Measurements from ENCODE around the gene GPAT2. TPM values are rescaled to one million over a fixed set of nuclear protein-coding genes. Genes with fewer than 3 reads are reported as not detected.
"Not testable (repeated sequence)": the region's sequence is repeated elsewhere in the genome, so short reads cannot be mapped to it uniquely, and the experiment has no call there.

Gene GPAT2, protein sequence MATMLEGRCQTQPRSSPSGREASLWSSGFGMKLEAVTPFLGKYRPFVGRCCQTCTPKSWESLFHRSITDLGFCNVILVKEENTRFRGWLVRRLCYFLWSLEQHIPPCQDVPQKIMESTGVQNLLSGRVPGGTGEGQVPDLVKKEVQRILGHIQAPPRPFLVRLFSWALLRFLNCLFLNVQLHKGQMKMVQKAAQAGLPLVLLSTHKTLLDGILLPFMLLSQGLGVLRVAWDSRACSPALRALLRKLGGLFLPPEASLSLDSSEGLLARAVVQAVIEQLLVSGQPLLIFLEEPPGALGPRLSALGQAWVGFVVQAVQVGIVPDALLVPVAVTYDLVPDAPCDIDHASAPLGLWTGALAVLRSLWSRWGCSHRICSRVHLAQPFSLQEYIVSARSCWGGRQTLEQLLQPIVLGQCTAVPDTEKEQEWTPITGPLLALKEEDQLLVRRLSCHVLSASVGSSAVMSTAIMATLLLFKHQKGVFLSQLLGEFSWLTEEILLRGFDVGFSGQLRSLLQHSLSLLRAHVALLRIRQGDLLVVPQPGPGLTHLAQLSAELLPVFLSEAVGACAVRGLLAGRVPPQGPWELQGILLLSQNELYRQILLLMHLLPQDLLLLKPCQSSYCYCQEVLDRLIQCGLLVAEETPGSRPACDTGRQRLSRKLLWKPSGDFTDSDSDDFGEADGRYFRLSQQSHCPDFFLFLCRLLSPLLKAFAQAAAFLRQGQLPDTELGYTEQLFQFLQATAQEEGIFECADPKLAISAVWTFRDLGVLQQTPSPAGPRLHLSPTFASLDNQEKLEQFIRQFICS
- 4.2 TPM for polyA plus RNA-seq (ENCODE audit: insufficient read length)

DNA sequence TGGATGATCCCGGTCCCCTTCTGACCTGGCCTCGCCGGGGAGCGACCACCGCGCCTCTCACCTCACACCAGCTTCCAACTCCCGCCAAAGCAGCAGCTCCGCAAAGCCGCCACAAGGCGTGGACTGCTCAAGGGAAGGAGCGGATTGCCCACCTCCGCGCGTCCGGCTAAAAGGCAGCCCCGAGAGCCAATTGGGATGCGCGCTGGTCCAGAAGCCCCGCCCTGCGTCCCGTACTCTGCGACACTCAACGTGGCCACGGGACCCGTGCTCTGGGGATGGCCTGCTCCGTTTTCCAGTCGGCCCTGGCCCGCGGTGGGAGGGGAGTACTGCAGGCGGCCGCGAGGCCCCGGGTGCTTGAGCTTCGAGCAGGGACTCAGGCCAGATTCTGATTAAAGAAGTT is at the start of gene GPAT2:
Gene GPAT2, minus strand, starts transcription at position 125 of the 400 bp plus-strand sequence. CDS start 2,557 bp downstream, outside the sequence.
- DNase-seq: not testable (repeated sequence)

DNA sequence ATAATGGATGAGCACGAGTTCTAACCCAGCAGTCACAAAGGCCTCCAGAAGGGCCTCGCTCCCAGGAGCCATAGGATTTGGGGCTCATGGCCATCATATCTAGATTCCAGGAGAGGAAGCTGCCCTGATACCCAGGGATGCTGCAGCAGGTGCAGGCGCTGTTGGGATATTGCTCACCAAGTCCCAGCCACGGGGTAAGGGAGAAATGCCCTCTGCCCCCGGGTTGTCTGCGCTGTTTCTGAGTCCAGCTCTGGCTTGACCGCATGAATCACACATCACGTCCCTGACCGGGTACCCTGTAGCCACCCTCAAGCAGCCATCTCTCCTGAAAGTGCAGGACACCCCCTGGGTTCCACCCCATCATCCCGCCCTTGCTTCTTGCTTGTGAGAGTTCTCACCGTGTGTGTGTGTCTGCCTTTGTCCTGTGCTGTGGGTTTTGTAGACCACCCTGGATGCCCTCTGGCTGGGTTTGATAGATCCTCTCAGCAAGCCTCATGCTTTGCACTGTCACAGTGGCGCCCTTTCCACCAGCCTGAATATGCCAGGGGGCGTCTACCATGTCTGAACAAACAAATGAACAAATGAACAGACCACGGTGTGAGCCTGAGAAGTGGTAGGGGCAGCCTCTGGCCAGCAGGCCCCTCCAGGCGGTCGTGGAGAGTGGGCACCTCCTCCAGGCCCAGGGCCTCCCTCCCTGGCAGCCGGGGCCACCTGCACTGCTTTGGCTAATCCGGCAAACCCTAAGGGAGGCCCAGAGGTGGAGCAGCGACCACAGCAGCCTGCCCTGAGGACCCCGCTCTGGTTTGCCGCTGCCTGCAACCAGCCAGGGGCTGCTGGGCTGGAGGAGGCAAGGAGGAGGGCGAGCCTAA is 49.5 kb upstream of the GPAT2 start:
- DNase-seq: no peak

DNA sequence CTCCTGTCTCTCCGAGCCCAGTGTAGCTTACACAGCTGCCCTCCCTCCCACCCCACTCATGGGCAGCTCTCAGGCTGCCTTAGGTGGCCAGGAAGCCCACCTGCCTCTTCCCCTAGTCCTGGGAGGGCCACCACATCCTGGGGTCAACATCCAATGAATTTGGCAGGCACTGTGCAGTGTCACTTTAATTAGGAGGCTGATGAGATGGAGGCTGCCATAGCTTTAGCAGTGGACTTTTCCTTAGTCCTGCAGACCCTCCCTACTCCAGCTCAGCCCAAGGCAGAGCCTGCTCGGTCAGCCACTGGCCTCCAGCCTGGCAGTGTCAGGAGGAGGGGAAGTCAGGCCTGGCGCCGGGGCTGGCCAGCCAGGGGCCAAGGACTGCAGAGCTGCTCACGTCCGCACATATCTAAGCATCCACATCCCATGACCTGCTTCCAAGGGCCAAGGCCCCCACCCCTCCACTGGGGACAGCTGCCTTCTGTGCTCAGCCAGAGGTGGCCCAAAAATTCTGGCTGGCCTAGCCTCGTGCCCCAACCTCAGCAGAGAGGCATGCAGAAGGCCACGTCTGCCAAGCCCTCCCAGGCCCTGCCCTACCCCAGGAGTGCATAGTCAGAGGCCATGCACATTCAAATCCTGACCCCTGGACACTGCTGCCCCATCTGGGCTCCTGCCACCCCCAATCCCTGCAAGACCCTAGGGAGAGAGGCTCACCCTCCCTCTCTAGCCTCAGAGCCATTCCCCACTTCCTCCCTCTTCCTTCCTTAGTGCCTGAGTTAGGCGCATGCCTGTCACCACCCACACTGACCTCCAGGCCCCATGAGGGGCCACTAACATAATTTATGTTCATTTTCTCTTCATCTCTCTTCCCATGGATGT is 48.6 kb upstream of the GPAT2 start:
- no peak for DNase-seq

DNA sequence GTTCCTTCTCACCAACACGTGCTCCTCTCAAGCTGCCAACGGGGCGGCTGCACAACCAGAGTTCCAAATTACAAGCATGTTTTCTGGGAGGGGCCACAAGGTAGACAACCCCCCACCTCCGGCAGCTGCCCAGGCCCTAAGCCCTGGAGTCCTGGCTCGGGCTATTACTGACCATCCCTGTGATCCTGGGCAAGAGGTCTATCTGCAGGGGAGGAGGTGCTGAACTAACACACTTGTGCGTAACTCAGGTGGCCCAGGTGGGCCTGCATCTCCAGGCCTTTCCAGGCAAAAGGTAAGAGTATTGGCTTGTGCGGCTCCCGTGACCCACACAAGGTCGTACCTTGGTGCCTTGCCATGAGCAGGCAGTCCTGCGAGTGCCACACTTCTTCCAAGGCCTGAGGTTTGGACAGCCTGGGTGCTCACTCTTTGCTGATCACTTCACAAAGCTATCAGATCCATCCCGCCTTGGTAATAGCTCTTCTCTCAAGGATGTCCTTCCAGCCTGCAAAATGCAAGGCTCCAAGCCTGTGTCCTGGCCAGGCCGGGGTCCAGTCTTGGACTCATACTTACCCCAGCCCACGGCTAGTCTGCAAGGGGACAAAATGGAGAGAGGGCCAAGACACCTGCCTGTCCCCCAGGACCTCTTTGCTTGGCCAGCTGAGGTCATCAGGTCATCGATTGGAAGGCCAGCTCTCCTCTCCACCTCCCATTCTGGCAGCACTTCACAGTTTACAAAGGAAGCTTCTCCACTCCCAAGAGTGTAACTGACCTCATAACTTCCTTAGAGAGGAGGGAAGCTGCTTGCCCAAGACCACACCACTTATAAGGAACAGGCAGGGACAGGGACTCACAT is 47.7 kb upstream of the GPAT2 start:
- DNase-seq: no peak

DNA sequence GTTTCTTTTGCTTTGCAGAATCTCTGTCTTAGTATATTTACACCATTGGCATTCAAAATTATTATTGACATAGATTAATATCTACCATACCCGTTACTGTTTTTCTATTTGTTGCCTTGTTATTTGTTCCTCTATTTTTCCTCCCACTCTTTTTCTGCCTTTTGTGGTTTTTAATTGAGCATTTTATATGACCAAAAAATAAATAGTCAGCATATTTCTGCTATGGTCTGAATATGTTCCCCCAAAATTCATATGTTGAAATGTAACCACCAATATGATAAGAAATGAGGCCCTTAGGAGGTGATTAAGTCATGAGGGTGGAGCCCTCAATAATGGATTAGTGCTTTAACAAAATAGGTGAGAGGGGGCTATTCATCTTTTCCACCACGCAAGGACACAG is 46.3 kb upstream of the GPAT2 start:
- no peak for DNase-seq

DNA sequence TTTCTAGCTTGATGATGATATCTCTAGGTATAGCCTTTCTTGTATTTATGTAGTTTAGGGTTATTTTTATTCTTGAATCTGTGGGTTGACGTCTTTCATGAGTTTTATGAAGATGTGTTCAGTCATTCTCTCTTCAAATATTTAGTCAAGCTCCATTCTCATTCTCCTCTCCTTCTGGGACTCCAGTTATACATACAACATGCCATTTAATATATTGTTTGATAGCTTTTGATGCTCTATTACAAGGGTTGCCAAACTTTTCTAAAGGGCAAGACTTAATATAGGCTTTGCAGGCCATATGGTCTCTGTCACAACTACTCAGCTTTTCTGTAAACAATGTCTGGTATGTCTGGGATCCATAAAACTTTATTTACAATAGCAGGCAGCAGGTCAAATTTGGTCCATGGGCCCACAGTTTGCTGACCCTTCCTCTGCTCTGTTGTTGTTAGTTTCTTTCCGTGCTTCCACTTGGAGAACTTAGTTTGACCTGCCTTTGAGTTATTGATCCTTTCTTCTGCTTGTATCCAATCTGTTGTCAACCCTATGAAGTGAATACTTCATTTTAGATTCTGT is 40.6 kb upstream of the GPAT2 start:
- no peak for DNase-seq

DNA sequence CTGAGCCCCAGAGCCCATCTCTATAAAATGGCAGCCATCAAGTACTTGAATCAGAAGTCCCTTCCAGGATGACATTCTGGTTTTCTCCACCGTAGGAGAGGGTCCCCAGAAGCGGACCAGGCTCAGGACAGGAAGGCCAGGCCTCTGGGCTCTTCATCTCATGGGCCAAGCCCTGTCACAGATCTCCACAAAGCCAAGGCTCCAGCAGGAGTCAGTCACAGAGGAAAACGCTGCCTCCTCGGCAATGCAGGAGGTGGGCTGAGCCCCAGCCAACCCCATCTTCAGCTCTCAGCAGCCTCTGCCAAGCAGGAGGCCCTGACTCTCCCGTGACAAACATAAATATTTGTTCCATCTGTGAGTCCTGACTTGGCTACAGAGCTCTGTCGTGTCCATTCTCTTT is 39.4 kb upstream of the GPAT2 start:
- DNase-seq: no peak

DNA sequence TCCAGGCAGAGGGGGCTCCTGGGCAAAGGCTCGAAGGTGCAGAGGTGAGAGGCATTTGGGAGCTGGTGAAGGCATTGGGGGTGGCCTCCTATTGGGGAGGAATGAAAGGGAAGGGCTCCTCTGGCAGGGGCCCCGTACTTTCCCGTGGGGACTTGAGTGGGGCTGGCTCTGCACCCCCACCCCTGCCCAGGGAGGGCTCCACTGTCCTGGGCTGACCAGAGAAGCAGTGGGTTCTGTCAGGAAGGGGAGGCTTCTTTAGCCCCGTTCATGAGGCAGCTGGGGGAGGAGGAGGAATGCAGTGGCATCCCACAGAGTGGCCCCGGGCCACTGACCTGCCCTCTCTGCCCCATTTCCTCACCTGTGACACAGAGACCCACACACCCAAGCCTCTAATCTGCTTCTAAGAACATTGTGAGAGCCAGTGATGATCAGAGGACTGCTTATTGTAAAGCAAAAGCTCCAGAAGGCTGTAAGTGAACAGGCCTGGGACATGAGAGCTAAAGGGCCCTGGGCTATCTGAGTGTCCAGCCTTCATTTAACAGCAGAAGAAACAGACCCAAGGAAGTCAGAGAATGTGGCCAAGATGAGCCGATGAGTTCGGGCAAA is 38.6 kb upstream of the GPAT2 start:
- DNase-seq: no peak

DNA sequence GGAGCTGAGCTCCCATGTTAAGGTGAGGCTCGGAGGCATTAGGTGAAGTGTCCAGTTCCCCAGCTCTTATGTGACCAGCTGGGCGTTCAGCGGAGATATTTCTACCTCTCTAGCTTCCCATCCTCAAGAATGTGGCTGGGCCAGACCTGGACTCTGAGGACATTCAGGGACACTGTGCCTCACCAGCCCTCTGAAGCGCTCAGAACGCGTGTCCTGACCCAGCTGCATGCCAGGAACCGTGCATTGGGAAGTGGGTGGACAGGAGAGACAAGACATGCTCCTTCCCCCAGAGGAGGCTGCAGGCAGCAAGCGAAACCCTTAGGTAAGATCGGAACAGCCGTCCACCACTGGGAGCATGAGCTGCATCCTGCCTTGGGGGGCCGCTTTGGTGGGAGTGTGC is 38.0 kb upstream of the GPAT2 start:
- no peak for DNase-seq

DNA sequence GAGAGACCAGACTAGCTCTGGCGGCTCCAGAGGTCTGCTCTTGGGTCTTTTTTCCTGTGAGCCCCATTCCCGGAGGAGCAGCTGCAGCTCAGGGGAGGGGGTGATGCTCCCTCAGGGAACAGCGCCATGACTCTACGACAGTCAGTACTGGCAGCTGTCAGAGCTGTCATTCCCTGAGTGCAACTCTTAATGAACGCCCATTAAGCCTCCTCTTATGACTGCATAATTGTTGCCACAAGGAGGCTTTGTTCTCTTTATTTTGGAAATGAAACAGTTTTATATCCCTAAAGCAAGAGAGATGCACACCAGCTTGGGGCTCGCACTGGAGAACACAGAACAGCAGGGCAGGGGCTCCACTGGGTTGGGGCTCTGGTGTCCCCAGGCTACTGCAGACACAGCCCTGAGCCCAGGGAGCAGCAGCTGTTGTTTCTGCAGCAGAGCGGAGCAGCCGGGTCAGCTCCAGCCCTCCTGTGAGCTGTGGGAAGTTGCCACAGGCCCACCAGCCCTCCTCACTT is 37.3 kb upstream of the GPAT2 start:
- not testable (repeated sequence) for DNase-seq

DNA sequence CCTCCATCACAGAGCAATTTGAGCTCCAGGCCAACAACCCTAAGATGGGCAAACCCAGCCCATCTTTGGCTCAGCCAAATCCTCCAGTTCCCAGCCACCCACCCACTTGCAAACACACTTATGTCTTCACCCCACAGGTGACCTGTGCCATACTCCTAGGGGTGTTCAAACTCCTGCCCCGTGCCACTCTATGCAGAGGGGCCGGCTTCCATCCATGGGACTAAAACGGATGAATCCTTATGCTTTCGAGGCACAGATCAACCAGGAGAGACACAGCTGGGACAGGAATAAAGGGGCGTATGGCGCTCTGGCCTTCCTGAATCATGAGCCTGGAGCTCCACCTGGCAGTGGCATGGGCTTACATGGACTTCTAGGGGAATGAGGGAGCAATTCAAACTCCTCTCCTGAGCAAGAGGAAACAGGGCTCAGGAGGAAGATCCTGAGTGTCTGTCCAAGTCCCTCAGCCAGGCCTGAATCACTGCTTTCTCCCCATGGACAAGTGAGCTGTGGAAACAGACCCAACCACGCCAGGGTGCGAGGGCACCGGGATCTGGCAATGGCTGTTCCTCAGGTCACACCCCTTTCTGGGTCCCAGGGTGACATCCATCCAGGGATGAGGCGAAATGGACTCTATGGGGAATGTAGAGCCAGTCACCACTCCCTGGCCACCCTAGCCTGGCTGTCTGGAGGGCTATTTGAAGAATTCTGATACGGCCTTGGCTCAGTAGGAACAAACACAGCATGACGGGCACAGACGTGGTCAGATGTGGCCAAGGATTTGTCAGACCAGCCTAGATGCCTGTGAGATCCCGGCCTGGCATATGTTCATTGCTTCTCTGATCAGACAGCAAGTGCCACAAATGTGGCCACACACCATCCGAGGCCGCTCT is 36.6 kb upstream of the GPAT2 start:
- DNase-seq: not testable (repeated sequence)

DNA sequence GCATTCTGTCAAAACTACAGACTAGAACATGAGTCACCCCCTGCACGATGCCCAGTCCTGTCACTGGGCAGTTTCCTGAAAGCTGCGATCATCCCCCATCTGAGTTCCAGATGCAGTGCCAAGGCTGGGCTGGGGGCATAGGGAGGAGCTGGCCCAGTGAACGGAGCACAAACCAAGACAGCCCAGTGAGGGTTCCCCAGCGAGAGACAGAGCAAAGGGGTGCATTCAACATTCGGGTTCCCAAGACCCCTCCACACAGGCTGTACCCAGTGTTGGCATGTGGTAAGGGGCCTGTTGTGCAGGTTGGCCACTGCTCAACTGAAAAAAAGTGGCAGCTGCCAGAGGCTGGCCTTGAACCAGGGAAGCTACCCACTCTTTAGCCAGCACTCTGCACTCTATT is 35.6 kb upstream of the GPAT2 start:
- DNase-seq: not testable (repeated sequence)

DNA sequence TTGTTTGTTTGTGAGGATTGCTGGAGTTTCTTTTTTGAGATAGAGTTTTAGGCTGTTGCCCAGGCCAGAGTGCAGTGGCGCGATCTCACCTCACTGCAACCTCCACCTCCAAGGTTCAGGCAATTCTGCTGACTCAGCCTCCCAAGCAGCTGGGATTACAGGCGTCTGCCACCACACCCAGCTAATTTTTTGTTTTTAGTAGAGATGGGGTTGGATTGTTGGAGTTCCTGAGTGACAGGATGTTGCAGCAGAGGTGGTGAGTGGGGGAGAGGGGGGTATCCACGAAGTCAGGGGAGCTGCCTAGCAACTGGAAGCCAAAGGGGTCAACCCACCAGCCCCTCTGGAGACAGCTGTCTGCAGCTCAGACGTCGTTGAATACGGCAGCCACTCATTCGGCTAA is 35.2 kb upstream of the GPAT2 start:
- DNase-seq: not testable (repeated sequence)

DNA sequence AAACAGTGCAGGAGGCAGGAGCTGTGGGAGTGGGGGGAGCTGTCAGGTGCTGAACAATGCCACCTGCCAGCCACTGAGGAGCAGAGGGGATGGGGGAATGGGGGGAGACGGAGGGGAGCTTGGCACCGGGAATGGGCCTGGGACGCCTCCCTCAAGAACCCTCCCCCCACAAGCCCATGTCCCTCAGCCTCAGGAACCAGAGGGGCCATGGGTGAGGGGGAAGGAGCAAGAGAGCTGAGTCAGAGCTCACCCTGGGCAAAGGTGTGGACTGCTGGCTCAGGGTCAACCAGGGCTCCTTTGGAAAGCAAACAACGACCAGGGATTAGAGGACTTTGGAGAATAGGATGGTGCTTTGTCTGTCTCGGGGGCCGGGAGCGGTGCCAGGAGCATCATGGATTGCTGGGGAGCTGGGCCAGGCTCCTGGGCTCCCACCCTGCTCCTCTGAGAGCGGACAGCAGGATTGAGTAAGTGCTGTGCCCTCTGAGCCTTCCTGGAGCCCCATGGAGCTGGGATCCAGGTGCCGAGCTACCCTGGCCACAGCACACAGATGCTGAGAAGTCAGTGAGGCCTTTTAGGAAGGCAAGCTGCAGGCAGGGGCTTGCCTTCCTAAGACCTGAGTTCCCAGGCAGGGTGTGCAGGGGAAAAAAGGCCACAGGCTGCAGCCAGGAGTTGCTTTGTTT is 33.3 kb upstream of the GPAT2 start:
- DNase-seq: not testable (repeated sequence)

DNA sequence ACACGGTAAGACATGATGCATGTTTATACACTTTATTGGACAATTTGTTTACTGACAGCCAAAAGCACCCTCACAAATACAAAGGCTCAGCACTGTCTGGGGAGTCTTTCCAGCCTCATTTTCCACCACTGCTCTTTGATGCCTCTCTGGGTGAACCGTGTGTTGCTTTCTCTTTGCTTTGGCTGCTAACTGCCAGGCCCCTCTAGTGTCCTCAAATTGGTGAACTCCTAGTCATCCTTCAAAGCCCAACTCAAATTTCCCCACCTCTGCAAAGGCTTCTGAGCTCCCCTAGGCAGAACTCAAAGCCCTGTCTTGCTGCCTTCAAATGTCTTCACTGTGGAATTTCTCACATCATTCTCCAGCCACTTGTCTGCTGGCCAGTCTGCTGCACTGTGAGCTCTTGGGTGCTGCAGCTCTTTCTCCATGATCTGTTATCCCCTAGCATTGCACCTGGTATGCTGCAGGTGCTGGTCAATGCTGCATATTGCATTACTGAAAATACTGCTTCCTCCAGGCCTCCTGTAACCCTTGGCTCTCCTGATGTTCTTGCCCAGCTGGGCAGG is 32.5 kb upstream of the GPAT2 start:
- DNase-seq: not testable (repeated sequence)

DNA sequence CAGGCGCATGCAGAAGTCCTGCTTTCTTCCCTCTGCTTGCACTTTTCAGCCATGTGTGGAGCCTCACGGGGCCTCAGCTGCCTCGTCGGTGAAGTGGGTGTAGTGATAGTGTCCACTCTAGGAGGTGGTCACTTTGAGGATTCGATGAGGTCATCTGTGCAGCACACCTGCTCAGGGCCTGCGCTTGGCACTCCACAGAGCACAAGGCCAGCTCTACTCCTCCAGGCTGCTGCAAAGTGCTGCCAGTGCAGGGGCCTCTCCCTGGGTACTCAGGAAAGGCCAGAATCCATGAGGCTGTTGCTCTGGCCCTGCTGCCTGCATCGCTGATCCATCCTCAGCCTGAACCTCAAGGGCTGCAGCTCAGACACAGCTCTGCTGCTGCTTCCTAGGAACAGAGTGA is 31.8 kb upstream of the GPAT2 start:
- DNase-seq: not testable (repeated sequence)

DNA sequence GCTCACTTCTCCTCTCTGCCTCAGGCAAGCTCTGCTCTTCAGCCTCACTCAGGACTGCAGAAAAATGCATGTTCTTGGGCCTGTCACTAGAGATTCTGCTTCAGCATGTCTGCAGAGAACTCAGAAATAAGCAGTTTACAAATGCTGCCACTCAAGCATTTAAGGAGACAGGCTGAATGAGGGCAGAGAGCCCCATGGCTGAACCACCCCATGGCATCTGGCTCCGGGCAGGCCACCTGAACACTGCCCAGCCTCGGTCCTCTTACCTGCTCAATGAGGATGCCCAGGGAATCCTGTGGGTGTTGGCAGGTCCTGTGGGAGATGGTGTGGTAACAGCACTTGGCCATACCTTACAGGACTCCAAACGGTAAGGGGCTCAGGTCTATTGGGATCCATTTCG is 31.2 kb upstream of the GPAT2 start:
- DNase-seq: not testable (repeated sequence)
